Activated CD4-positive, alpha-beta memory T cell treated with anti-CD3 and anti-CD28 coated beads for 36 hours (primary cell): ENCODE data around the gene ETFBKMT. TPM values are rescaled to one million over a fixed set of nuclear protein-coding genes. Genes with fewer than 3 reads are reported as not detected.

Experiments used
- total RNA-seq, 2 experiments: library from RNA; stranded (reverse); gene quantifications; one replicate each; pipeline ENCODE4 v1.2.3, GENCODE V29; 2021

The ETFBKMT gene
- total RNA-seq, 2 experiments from 2014 or later: 1.1 to 1.3 TPM

Other genes starting within 250 kb of the ETFBKMT start
- under 1 TPM; 0.10 to 0.17 TPM for gene DENND5B, start 68.6 kb upstream of the ETFBKMT start, total RNA-seq
- 1 to 10 TPM; 3.2 to 4.7 TPM for gene AMN1, start 69.3 kb downstream of the ETFBKMT start, total RNA-seq